GM20000 (cell line): ENCODE measurements around the gene PGA5.

Experiments
- DNase-seq: peaks from one replicate; pipeline ENCODE4 v3.0.0; 2012; ENCODE audit warnings: low spot score
- TF ChIP-seq, protein P1 (sequence below): IDR thresholded peaks from 2 replicates; pipeline ENCODE4 v1.5.1; 2012; ENCODE audit warnings: mild to moderate bottlenecking, control low read depth; ENCODE audit errors: extremely low read depth, missing control alignments

PGA5 gene

DNA sequence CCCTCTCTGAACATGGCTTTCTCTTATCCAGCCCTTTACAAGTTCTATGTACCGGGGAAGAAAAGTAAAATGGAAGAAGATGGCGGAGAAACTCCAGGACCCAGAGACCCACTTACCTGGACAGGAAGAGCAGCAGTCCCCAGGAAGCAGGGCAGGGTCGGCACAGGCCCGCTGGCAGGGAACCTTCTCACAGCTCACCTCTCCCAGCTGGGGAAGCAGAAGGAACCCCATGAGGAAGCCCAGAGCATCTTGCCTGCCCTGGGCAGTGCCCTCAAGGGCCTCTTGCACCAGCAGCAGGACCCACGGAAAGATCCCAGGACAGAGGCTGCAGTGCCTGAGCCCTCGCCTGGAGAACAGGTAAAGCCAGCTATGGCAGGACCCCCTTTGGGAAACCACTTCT is 23.4 kb downstream of the PGA5 start:
- TF ChIP-seq, protein P1, sequence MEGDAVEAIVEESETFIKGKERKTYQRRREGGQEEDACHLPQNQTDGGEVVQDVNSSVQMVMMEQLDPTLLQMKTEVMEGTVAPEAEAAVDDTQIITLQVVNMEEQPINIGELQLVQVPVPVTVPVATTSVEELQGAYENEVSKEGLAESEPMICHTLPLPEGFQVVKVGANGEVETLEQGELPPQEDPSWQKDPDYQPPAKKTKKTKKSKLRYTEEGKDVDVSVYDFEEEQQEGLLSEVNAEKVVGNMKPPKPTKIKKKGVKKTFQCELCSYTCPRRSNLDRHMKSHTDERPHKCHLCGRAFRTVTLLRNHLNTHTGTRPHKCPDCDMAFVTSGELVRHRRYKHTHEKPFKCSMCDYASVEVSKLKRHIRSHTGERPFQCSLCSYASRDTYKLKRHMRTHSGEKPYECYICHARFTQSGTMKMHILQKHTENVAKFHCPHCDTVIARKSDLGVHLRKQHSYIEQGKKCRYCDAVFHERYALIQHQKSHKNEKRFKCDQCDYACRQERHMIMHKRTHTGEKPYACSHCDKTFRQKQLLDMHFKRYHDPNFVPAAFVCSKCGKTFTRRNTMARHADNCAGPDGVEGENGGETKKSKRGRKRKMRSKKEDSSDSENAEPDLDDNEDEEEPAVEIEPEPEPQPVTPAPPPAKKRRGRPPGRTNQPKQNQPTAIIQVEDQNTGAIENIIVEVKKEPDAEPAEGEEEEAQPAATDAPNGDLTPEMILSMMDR: no peak
- no peak for DNase-seq

DNA sequence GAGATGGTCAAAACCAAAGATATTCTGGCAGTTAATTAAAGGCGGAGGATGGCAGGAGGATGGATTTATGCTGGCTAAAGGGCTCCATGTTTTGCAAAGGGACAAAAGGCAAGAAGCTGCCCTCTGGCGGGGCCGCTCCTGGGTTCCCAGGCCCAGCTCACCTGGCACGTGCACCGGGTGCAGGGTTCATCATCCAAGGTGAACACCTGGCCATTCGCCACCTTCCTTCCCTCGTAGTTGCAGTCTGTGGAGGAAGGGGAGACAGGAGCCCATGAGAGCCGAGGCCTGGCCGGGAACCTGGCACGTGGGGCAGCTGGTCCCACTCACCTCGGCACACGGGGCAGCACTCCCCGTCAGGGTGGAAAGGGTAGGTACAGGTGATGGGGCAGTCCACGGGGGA is 23.8 kb downstream of the PGA5 start:
- TF ChIP-seq, protein P1: no peak
- no peak for DNase-seq

DNA sequence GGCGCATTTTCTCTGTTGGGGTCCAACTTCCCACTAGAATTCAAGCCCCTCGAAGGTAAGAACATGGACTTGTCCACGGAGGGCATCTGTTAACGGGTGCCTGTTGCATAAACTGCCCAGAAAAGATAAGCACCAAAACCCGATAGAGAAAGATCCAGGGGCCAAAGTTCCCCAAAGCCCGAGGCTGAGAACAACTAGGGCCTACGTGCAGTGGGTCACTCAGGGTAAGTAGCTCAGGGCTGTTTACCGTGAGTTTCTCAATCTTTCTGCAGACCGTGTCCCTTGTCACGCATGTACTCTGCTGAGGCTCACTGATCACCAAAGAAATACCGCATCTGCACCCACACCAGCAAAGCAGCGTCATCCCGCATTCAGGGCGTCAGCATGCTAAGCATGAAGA is 24.4 kb downstream of the PGA5 start:
- TF ChIP-seq, protein P1: no peak
- DNase-seq: no peak

DNA sequence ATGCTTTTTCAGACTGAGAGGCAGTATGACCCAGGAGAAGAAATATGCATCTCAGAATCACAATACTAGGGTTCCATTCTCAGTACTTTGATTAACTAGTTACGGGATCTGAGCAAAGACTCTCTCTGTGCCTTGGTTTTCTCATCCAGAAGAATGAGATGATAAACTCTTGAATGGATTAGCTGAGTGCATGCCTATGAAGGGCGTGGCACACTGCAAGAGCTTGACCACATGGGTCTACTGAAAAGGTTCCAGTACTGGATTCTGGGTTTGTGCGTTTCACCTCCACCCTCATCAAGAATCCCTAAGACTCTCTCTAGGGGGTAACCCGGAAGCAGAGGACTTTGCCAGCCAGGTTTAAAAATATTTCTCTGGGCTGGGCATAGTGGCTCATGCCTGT is 25.6 kb downstream of the PGA5 start:
- TF ChIP-seq, protein P1: no peak

DNA sequence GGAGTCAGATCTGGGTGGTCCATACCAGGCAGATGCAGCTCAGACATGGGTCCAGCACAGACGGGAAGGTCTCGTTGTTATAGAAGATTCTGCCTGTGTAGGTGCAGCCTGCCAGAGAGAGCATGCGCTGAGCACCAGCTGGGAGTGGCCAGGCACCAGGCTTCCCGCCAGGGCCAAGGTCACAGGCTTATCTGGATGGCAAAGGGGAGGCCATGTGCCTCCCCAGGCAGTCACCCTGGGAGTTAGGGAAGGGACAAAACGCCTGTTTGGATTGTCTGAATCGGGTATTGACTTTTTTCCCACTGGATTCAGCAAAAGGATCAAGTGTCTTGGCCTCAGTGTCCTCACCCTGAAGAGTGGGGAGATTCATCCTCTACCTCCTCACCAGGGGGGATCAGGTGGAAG is 26.5 kb downstream of the PGA5 start:
- TF ChIP-seq, protein P1: no peak
- no peak for DNase-seq

More for the DNA sequence above, 25.6 kb downstream of the PGA5 start:
- no peak for DNase-seq

DNA sequence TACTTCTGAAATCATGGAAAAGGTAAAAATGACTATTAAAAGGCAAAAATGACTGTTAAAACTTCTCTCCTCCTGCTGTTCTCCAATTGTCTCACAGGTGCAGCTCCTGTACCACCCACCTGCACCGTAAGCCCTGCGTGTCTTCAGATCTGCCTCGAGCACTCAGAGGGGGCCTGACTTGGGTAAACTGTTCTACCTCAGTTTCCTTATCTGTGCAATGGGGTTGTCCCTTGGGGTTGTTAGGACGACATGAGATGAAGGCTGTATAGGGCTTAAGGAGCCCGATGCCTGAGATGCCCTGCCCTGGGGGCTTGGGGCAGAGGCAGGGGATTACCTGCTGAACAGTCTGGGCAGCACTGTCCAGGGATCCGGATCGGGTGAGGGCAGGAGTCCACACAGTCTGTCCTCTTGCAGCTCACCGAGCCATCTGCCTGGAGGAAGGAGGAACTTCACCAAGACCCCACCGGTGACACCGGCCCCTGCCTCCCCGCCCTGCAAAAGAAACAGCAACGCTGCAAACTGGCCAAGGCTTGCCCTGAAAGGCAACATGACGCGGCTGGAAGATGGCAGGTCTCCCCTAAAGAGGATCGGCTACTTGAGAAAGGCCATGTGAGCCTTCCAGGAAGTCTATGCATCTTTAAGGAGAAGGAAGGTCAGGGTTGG is 27.7 kb downstream of the PGA5 start:
- TF ChIP-seq, protein P1: no peak

DNA sequence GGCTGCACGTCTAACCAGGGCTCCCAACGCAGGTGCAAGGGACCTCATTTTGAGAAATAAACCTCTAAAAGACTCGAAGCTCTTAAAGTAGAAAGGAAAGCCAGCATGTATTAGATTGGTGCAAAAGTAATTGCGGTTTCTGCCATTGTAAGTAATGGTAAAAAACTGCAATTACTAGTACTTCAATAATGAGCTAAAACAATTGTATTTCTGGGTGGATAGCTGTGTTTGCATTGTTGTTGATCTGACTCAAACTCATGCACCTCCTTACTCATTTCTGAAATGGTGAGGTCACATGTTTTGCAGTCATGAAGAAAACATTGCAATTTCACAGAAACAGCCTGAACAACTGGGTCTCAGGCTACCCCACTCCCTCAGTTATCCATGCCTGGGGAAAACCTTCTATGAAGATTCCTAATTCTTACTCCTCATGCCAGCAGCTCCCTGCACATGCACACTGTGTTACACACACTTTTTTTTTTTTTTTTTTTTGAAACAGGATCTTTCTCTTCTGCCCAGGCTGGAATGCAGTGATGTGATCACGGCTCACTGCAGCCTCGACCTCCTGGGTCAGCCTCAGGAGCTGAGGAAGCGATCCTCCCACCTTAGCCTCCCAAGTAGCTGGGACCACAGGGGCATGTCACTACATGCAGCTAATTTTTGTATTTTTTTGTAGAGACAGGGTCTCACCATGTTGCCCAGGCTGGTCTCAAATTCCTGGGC is 29.5 kb downstream of the PGA5 start:
- TF ChIP-seq, protein P1: no peak
- peak; percentile 56 for DNase-seq

More for the DNA sequence above, 27.7 kb downstream of the PGA5 start:
- DNase-seq: no peak
